ENCODE data around the gene NUP98. TPM values are rescaled to one million over a fixed set of nuclear protein-coding genes. Genes with fewer than 3 reads are reported as not detected.

Gene NUP98
- total and polyA plus RNA-seq, 2 of the 13 experiments (the other 11 are each of a cell fraction or from before 2014, with no cell fraction given), result 76.6 to 85.3 TPM

- Histone ChIP-seq H3K9ac (ENCODE audit: insufficient read depth, low read depth, low read length) (no peak overlapping the region), H4K20me1 (ENCODE audit: insufficient read depth, low read length) (no peaks in the 10 kb centered on the region), H3K27me3 (ENCODE audit: control insufficient read depth in 1 of 2, insufficient read depth in 2 of 2, low read length in 2 of 2) (peaks cover 3 to 22% of the 10 kb centered on the region in 2 experiments; a peak in 2 of 5 replicates), H3K4me2 (ENCODE audit: low read depth, low read length) (no peak overlapping the region), H3K4me1 (ENCODE audit: insufficient read depth, low read length) (no peaks in the 10 kb centered on the region), H2AFZ (ENCODE audit: low read length) (no peak overlapping the region), H3K4me3 (replicated peaks in 1 of 3; ENCODE audit: insufficient read depth in 1 of 3, low read depth in 2 of 3, low read length in 3 of 3) (no peak overlapping the region), H3K9me3 (ENCODE audit: low read length) (no peaks in the 10 kb centered on the region), H3K36me3 (replicated peaks in 1 of 2; ENCODE audit: control insufficient read depth in 1 of 2, insufficient read depth in 2 of 2, low read length in 2 of 2) (no peaks in the 10 kb centered on the region; a peak in 1 of 5 replicates), H3K79me2 (ENCODE audit: insufficient read depth, low read length) (no peaks in the 10 kb centered on the region), H3K27ac (ENCODE audit: extremely low read length, insufficient read depth, low read length) (no peak overlapping the region)
- 57% methylated on average over 9 of the region's 10 CpGs for WGBS (ENCODE audit: low lambda C conversion rate)
- DNase-seq (ENCODE audit: low spot score) (no peak), FAIRE-seq (no peak), ATAC-seq (no peak)
- BruUV-seq (replicated peaks), result no TSS peak
- CTCF ChIA-PET (ENCODE audit: low intra/inter-chr PET ratio, low total read pairs), result no interaction called here
- POLR2A ChIA-PET, result no interaction called here
- in situ Hi-C loops (cut with HindIII; ENCODE audit: extremely low pct_ligation_motif_present, low pct_unique_long_range_greater_than_20kb) (no loop called here), intact Hi-C loops (cut with micrococcal nuclease; ENCODE audit: unreplicated experiment) (no loop called here)
- TF ChIP-seq, protein P1, sequence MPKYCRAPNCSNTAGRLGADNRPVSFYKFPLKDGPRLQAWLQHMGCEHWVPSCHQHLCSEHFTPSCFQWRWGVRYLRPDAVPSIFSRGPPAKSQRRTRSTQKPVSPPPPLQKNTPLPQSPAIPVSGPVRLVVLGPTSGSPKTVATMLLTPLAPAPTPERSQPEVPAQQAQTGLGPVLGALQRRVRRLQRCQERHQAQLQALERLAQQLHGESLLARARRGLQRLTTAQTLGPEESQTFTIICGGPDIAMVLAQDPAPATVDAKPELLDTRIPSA (CRISPR knock-in tag; IDR thresholded peaks at IDR 0.05; ENCODE audit: borderline replicate concordance), result no peak
- TF ChIP-seq ZNF598 (CRISPR knock-in tag; IDR thresholded peaks at IDR 0.05; ENCODE audit: borderline replicate concordance) (no peak), NKX3-1 (CRISPR knock-in tag; IDR thresholded peaks at IDR 0.05) (no peak), GATA4 (IDR thresholded peaks at IDR 0.05; ENCODE audit: borderline replicate concordance, low read depth) (no peak), RARA (CRISPR knock-in tag; IDR thresholded peaks at IDR 0.05) (no peak), ZSCAN30 (CRISPR knock-in tag; IDR thresholded peaks at IDR 0.05) (no peak), SMAD1 (CRISPR knock-in tag; IDR thresholded peaks at IDR 0.05; ENCODE audit: borderline replicate concordance, low read depth) (no peak), GTF3A (CRISPR knock-in tag; conservative IDR thresholded peaks at IDR 0.05) (no peak), PREB (CRISPR knock-in tag; IDR thresholded peaks at IDR 0.05) (no peak), SP4 (CRISPR knock-in tag; IDR thresholded peaks at IDR 0.05) (no peak), GPN1 (CRISPR knock-in tag; IDR thresholded peaks at IDR 0.05; ENCODE audit: borderline replicate concordance) (no peak), FOSL1 (CRISPR knock-in tag; IDR thresholded peaks at IDR 0.05; ENCODE audit: borderline replicate concordance) (no peak), RERE (CRISPR knock-in tag; IDR thresholded peaks at IDR 0.05; ENCODE audit: low read depth) (no peak), SNAI1 (CRISPR knock-in tag; IDR thresholded peaks at IDR 0.05; ENCODE audit: borderline replicate concordance) (no peak), POLR2A (IDR thresholded peaks at IDR 0.05; ENCODE audit: insufficient read depth in 1 of 2, low read depth in 2 of 2, low read length in 2 of 2) (no peak)
- TF ChIP-seq, protein P2, sequence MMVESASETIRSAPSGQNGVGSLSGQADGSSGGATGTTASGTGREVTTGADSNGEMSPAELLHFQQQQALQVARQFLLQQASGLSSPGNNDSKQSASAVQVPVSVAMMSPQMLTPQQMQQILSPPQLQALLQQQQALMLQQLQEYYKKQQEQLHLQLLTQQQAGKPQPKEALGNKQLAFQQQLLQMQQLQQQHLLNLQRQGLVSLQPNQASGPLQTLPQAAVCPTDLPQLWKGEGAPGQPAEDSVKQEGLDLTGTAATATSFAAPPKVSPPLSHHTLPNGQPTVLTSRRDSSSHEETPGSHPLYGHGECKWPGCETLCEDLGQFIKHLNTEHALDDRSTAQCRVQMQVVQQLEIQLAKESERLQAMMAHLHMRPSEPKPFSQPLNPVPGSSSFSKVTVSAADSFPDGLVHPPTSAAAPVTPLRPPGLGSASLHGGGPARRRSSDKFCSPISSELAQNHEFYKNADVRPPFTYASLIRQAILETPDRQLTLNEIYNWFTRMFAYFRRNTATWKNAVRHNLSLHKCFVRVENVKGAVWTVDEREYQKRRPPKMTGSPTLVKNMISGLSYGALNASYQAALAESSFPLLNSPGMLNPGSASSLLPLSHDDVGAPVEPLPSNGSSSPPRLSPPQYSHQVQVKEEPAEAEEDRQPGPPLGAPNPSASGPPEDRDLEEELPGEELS (CRISPR knock-in tag; IDR thresholded peaks at IDR 0.05), result no peak
These were observed 133.2 kb downstream of the NUP98 start for GRCh38 chr11:3664032-3664630.
